ENCODE results near the gene NOC4L. TPM values are rescaled to one million over a fixed set of nuclear protein-coding genes. Genes with fewer than 3 reads are reported as not detected.
A peak's percentile ranks its signal among the peaks of the same experiment; 100 is the strongest.
"Not testable (repeated sequence)": the region's sequence is repeated elsewhere in the genome, so short reads cannot be mapped to it uniquely, and the experiment has no call there.

Gene NOC4L
- polyA plus RNA-seq (ENCODE audit: insufficient read length), result 16.2 TPM

DNA sequence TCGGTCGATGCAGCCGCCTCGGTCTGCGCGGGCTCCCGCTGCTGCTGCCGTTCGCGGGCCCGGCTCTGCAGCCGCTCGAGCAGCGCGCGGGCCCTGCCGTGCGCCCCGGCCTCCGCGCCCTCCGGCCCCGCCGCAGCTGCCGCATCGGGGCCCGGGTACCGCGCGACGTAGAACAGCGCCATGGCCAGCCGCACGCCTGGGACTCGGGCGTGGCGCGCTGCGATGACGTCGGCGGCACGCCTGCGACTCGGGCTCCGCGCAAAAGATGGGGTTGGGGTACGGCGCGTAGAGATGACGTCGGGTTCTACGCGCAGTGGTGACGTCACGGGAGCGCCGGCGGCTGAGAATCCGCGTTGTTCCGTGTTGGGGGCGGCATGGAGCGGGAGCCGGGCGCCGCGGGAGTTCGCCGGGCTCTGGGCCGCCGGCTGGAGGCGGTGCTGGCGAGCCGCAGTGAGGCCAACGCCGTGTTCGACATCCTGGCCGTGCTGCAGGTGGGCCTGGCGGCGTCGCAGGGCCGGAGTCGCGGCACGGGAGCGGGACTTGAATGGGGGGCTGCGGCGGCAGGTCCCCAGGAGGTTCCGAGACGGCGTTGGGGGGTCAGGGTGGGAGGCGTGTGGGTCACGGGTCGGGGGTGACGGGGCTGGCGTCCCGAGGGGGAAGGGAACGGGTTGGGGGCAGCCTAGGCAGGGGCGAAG is at the start of gene NOC4L, which contains the start of gene DDX51:
NOC4L (plus strand) TSS at position 343 of the 695 bp plus-strand sequence; CDS start at position 375, 32 bp downstream.
DDX51 (minus strand) TSS at position 205 of the 695 bp plus-strand sequence; CDS start at position 182, 23 bp downstream.
- DNase-seq, result peak; percentile 98

DNA sequence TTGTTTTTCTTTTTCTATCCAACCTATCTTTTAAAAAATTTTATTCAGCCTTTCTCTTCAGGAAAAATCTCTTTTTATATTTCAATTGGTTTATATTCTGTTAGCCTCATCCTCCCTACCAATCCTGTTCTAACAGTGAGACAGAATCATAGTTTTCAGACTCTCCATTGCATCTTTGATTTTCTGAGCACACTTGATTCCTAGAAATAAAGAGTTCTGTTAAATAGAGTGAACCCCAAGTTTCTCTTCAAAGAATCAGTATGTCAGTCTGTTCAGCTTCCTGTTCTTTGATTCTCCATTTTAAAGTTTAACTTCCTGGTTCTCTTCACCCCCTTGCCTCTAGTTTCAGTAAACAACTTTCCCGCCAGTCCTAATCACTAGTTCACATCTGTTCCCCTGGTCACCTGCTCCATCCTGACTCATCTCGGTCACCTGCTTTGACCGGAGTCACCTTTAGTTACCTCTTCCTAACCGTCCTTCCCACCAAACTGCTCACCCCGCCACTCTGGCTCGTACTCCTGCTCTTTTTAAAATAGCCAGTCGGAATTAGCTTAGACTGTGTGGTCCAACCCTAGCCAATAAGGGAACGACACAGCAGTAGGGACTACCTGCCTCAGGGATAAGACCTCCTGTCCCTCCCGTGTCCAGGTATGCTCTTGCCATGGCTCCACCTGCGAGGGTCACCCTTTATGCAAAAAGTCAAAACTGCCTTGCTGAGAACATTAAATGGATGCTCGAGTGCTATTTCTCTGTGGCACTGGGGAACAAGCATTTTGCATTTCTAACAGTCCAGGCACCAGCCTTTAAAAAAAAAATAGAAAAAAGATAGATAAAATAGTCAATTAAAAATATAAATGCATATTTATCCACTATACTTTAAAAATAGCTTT is 48.5 kb upstream of the NOC4L start:
- DNase-seq, result no peak

DNA sequence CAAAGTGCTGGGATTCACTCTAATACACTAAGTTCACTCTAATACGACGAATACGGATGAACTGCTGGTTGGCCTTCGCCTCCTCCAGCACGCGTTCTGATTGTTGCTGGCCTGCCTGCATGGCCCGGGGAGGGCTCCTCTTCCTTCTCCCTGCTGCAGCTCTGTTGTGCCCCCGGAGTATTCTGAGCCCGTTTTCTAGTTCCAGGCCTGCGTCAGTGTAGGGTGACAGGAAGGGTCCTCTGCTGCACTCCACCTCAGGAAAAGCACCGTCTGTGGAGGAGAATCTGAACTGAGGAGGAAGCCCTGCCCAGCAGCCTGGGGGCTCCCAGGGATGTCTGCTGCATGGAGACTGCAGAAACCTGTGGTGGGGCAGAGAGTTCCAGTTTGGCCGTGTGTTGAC is 44.5 kb upstream of the NOC4L start:
- no peak for DNase-seq

- DNase-seq, result no peak
Observed at GRCh38 chr12:132100306-132101065, 43.8 kb upstream of the NOC4L start.

GRCh38 chr12:132102297-132102696 is 42.0 kb upstream of the NOC4L start:
- no peak for DNase-seq

DNA sequence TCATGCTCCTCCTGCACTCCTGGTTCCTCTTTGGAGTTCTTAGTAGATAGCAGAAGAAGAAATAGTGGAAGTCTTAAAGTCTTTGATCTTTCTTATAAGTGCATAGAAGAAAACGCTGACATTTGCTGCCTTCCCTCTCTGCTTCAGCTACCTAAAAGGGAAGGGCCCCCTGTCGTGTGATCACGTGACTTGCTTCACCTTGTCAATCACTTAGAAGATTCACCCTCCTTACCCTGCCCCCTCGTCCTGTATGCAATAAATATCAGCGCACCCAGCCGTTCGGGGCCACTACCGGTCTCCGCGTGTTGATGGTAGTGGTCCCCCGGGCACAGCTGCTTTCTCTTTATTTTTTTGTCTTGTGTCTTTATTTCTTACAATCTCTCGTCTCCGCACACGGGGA is 41.2 kb upstream of the NOC4L start:
- DNase-seq, result not testable (repeated sequence)

DNA sequence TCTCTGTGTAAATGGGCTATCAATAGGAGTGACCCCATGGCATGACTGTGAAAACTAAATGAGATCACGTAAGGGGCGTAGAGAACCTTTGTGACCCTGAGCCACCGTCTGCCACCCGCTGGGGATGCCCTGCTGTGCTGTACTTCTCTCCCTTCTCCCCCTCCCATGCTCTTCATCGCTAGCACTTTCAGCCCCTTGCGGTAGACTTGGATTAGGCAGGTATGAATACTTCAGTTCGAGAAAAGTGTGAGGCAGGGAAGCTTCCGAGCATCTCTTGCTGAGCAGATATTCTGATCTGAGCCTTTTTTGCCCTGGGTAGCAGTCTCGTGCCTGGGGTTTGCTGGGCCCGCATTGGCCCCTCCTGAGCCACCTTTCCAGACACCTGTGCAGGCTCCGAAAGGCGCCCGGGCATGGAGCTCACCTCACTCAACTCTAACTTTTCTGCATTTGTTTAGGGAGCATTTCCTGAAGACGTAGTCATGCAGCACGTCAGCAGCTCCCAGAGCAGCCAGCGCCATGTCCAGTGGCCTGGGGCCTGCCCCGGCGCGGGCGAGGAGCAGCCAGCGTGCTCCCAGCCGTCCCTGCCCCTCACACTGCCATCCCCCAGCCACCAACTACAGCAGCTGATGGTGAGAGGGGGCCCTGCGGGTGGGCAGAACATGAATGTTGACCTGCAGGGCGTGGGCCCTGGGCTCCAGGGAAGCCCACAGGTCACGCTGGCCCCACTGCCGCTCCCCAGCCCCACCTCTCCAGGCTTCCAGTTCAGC is 40.5 kb upstream of the NOC4L start:
- DNase-seq, result no peak

GRCh38 chr12:132105467-132105866 is 38.8 kb upstream of the NOC4L start:
- DNase-seq, result no peak

GRCh38 chr12:132106921-132107320 is 37.3 kb upstream of the NOC4L start:
- DNase-seq, result no peak

DNA sequence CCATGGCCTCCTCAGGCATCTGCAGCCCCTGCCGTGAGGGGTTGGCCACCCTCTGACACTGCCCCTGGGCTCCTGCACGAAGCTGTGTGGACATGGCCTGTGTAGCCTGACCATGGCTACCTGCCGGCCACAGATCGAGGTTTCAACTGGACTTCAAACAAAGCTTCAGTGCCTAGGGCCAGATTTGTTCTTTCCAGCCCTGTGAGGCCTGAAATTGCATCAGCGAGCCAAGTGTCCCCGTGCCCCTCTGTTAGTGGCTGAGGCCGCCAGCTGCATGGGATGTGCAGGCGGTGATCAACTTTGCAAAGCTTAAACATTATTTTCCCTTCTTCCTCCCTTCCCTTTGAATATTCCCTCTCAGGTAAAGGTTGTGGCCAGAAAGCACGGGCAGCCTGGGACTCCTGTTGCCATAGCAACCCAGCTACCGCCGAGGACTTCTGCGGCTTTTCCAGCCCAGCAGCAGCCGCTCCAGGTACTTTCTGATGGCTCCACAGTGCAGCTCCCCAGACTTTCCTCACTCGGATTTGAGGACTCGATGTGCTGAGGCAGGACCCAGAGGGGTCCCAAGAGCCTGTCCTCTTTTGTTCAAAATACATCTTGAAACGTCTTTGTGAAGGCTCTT is 35.9 kb upstream of the NOC4L start:
- DNase-seq, result no peak

- no peak for DNase-seq
Observed at GRCh38 chr12:132109741-132110140, 34.5 kb upstream of the NOC4L start.

GRCh38 chr12:132110677-132111076 is 33.6 kb upstream of the NOC4L start:
- DNase-seq, result no peak

DNA sequence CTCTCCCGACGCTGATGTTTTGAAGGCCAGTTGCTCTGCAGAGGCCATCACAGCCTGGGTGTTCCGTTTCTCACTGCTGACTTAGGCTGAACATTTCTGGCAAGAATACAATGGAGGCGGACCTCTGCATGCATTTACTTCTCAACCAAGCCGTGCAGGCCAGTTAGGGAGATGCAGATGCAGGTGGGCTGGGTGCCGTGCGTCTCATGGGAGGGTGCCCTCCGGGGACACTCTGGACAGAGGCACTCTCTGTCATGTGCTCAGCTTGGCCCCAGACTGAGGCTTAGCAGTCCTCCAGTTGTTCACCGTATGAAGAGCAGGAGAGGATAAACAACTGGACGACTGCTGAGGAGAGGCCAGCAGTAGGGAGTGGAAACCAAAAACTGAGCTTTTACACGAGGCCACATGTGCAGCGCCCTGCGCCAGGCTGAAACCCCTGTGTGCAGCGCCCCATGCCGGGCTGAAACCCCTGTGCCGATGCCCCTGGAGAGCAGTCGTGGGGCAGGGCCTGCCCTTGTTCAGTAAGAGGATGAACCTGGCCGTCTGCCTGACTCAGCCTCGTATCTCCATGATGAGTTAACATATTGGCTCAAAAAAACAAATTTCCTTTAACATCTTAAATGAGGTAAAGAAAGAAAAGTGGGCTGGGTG is 32.5 kb upstream of the NOC4L start:
- no peak for DNase-seq

- DNase-seq, result no peak
Observed at GRCh38 chr12:132114667-132115066, 29.6 kb upstream of the NOC4L start.

- no peak for DNase-seq
Observed at GRCh38 chr12:132115500-132115899, 28.8 kb upstream of the NOC4L start.

DNA sequence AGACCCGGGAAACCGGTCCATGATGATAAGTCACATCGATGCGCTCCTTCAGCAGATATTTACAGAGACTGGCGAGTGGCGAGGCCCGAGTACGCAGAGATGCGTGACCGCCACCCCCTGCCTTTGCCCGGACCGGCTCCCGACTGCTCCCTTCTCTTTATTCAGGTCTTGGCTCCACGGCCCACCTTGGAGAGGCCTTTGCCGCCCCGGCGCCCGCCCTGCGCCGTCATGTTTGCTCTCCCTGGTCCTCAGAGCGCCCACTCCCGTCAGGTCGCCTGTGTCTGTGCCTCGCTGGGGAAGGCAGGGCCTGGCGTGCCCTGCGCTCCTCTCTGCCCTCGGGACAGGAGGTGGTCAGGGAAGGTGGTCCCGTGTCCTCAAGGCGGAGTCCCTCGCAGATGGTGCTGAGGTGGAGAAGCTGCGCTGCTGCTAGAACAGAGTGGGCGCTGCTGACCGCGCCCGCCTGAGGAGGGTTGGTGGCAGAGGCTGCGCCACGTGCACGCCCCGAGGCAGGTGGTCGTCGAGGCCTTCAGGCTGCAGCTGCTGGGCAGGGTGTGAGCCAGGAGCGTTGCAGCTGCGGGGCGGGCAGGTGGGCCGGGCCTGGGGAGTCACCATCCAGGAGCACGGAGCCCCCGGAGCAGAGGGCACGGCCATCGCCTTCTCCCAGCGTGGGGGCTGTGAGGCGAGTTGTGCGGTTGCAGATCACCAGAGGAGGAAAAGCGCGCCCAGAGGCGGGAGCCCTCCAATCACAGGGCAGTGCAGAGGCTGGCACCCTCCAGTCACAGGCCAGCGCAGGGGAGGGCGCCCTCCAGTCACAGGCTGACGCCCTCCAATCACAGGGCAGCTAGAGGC is 27.3 kb upstream of the NOC4L start:
- DNase-seq, result no peak

- no peak for DNase-seq
Observed at GRCh38 chr12:132117558-132117875, 26.7 kb upstream of the NOC4L start.

DNA sequence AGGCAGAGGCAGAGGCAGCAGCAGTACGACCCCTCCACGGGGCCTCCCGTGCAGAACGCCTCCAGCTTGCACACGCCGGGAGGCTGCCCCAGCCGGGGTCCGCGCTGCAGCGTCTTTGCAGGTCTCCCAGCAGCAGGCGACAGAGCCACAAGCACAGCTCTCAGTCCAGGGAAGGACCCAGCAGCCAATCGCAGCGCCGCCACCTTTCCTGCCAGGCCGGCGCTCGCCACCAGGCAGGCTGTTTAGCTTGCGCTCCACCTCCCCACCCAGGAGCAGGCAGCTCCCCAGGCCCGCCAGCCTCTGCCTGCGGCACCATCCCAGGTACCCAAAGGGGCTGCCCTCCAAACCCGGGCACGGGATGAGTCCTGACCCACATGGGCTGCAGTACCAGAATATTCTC is 25.4 kb upstream of the NOC4L start:
- no peak for DNase-seq

DNA sequence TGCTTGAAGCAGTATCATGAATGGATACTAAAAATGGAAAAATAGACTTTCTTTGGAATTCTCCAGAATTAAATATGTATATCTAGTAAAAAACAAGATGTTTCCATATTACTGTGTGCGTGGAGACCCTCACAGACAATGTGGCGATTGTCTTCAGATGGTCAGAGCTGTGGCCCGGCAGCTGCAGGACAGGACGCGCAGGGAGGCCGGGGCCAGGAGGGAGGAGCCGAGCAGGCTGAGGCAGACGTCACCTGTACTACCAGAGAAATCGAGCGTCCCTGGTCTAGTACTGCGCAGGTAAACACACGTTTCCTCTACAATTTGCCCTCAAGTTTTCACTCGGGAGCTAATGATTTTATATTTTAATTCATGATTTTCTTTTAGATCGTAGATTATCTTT is 23.0 kb upstream of the NOC4L start:
- DNase-seq, result no peak

All from hindlimb muscle (tissue), 1 donor.